HG03575 (cell line): Measurements from ENCODE around the gene UNC5CL.
"Not testable (repeated sequence)": the region's sequence is repeated elsewhere in the genome, so short reads cannot be mapped to it uniquely, and the experiment has no call there.

ENCODE experiments used
- ATAC-seq: cut with Tn5 transposase; IDR thresholded peaks from one replicate; pipeline ENCODE4 v1.9.1; 2021; ENCODE audit not compliant: unreplicated experiment, insufficient number of reproducible peaks, low FRiP score; ENCODE audit errors: extremely low read depth

Gene UNC5CL

GRCh38 chr6:41015860-41016259, 23.2 kb downstream of the UNC5CL start:
- ATAC-seq = not testable (repeated sequence)

- ATAC-seq = no peak
Measured at GRCh38 chr6:41014780-41015179, 24.2 kb downstream of the UNC5CL start.

GRCh38 chr6:41013466-41014153, 25.4 kb downstream of the UNC5CL start:
- no peak for ATAC-seq

- ATAC-seq = no peak
Measured at GRCh38 chr6:41011673-41012072, 27.3 kb downstream of the UNC5CL start.

GRCh38 chr6:41009669-41010068, 29.4 kb downstream of the UNC5CL start:
- ATAC-seq = no peak

- ATAC-seq = no peak
Measured at GRCh38 chr6:41008011-41008410, 31.0 kb downstream of the UNC5CL start.

GRCh38 chr6:41006980-41007379, 32.0 kb downstream of the UNC5CL start:
- not testable (repeated sequence) for ATAC-seq

- ATAC-seq = not testable (repeated sequence)
Measured at GRCh38 chr6:41006217-41006616, 32.8 kb downstream of the UNC5CL start.

DNA sequence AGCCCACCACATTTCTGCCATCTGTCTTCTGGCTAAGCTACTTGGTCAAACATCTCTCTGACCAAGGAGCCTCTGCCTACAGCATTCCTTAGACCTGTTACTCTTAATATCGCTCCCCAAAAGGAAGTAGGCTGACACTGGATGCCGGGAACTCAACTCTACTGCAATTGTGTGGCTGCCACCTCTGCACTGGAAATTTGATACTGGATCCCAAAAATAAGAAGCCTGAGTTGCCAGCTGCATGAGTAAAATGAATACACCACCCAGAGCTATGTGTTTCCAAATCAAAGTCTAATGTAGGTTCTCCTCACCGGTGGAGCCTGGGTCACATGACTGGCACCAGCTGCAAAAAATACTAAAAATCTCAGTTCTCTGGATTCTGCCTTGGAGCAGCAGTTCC, 36.9 kb downstream of the UNC5CL start:
- no peak for ATAC-seq

GRCh38 chr6:41000248-41000647, 38.8 kb downstream of the UNC5CL start:
- ATAC-seq = no peak

DNA sequence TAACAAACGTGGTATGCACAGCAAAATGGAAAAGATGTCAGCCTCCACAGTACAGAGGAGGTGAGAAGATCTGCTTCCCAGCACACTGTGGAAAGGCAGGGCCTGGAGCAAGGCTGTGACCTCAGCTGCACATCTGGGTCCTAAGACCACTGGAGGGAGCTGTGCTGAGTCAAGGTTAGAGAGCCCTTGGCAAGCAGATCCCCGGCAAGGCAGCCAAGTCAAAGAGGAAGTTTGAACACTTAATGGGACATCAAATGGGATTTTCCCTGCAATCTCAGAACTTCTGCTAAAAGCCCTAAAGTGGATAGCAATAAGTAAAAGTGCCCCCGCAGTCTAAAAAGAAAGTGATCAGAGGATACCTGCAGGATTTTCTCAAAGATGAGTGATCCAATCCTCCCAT, 39.5 kb downstream of the UNC5CL start:
- ATAC-seq = no peak

- no peak for ATAC-seq
Measured at GRCh38 chr6:40998661-40999060, 40.4 kb downstream of the UNC5CL start.

DNA sequence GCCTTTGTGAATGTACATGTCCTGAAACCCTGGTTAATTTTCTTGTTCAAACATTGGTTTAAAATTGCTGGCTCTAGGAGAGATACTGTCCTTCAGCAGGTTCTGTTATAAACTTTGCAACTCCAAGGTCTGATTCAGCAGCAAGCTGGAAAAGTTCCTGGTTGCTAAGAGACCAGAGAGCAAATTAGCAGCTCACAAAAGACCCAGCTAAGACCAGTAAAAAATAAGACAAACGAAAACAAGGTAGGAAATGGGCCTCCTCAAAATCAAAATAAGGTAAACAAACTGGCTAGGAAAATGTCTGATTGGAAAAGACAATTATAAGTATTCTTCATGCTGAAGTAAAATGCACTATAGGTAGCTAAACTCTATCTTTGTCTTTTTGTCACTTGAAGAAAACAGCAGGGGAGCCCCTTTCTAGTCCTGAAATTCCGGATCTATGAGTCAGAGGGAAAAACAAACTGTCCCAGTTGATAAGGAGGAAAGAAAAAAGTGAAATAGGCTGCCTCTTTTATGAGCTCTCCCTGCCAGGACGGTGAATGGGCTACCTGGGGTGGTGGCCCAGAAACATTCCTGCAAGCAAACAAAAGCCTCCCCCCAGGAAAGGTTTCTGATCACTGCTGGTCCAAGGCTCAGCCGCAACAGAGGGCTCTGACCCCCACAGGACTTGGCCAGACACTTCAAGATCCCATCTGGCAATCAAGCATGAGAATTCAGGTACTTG, 41.6 kb downstream of the UNC5CL start:
- no peak for ATAC-seq

- ATAC-seq = no peak
Measured at GRCh38 chr6:40996591-40997233, 42.3 kb downstream of the UNC5CL start.

- ATAC-seq = no peak
Measured at GRCh38 chr6:40992746-40993145, 46.3 kb downstream of the UNC5CL start.

GRCh38 chr6:40990301-40990700, 48.7 kb downstream of the UNC5CL start:
- ATAC-seq = no peak

- ATAC-seq = no peak
Measured at GRCh38 chr6:40989204-40990169, 49.5 kb downstream of the UNC5CL start.

- ATAC-seq = no peak
Measured at GRCh38 chr6:40988634-40989033, 50.4 kb downstream of the UNC5CL start.
